Upper lobe of left lung (tissue), 4 donors: ENCODE results near the gene TTC12.

ENCODE experiments used
- CTCF ChIP-seq, 6 experiments: fragments of 450-650 bp in 4 of 6; fragments of 200-600 bp in 2 of 6; sonication (generic) in 2 of 6; IDR thresholded peaks; one replicate each; pipeline ENCODE4 v1.5.1; 2016 to 2019; ENCODE audit warnings: antibody characterized with exemption in 6 of 6
- POLR2A ChIP-seq, 4 donors: fragments of 450-650 bp; IDR thresholded peaks; one replicate each; pipeline ENCODE4 v1.5.1; 2016 to 2017; ENCODE audit warnings: antibody characterized with exemption in 4 of 4, mild to moderate bottlenecking in 2 of 4

GRCh38 chr11:113278481-113278880 lies 35.9 kb upstream of the TTC12 start:
- TF ChIP-seq POLR2A (IDR thresholded peaks at IDR 0.05) (no peak), CTCF (IDR thresholded peaks at IDR 0.05) (no peak)
